Renal cortex interstitium (tissue), 11 donors: ENCODE data around the gene NDC1. TPM values are rescaled to one million over a fixed set of nuclear protein-coding genes. Genes with fewer than 3 reads are reported as not detected.
"Not testable (repeated sequence)": the region's sequence is repeated elsewhere in the genome, so short reads cannot be mapped to it uniquely, and the experiment has no call there.

Experiments
- DNase-seq, 11 donors: peaks; one replicate each; pipeline ENCODE4 v3.0.0-alpha.2; 2013; ENCODE audit warnings: low read depth in 9 of 11, low spot score in 4 of 11; ENCODE audit errors: extremely low read depth in 1 of 11
- polyA plus RNA-seq, 3 donors: library from polyadenylated mRNA; unstranded; fragments of 120-200 nt; gene quantifications; one replicate each; pipeline ENCODE4 v1.2.1, GENCODE V29; 2013; ENCODE audit not compliant: insufficient read length in 3 of 3

Gene NDC1
- polyA plus RNA-seq, 3 donors = 26.8 to 33.6 (median 28.7) TPM

- DNase-seq = no peak
Observed at GRCh38 chr1:53783056-53783455, 55.0 kb downstream of the NDC1 start.

- DNase-seq = no peak
Observed at GRCh38 chr1:53781654-53782053, 56.4 kb downstream of the NDC1 start.

GRCh38 chr1:53777272-53777671, 60.8 kb downstream of the NDC1 start:
- DNase-seq = no peak

- DNase-seq = no peak
Observed at GRCh38 chr1:53771648-53772047, 66.4 kb downstream of the NDC1 start.

GRCh38 chr1:53769780-53770179, 68.3 kb downstream of the NDC1 start:
- no peak for DNase-seq

- DNase-seq = no peak
Observed at GRCh38 chr1:53769184-53769583, 68.9 kb downstream of the NDC1 start.

- no peak for DNase-seq
Observed at GRCh38 chr1:53766831-53767405, 71.2 kb downstream of the NDC1 start.

- no peak for DNase-seq
Observed at GRCh38 chr1:53766194-53766742, 71.8 kb downstream of the NDC1 start.

GRCh38 chr1:53765657-53766056, 72.4 kb downstream of the NDC1 start:
- no peak for DNase-seq

GRCh38 chr1:53763911-53764310, 74.2 kb downstream of the NDC1 start:
- DNase-seq = no peak

- no peak for DNase-seq
Observed at GRCh38 chr1:53763461-53763860, 74.6 kb downstream of the NDC1 start.

GRCh38 chr1:53760497-53760896, 77.6 kb downstream of the NDC1 start:
- DNase-seq = not testable (repeated sequence)

- DNase-seq = no peak
Observed at GRCh38 chr1:53755874-53756273, 82.2 kb downstream of the NDC1 start.

- no peak for DNase-seq
Observed at GRCh38 chr1:53754484-53755312, 83.4 kb downstream of the NDC1 start.

- no peak for DNase-seq
Observed at GRCh38 chr1:53752281-53752680, 85.8 kb downstream of the NDC1 start.

- no peak for DNase-seq
Observed at GRCh38 chr1:53747841-53748240, 90.3 kb downstream of the NDC1 start.

GRCh38 chr1:53740621-53741105, 97.4 kb downstream of the NDC1 start:
- DNase-seq = no peak

GRCh38 chr1:53739109-53739681, 98.9 kb downstream of the NDC1 start, which contains the start of gene GLIS1:
TSS of gene GLIS1 (minus strand) at chr1:53739164. CDS start at chr1:53738064, 1,100 bp downstream.
- DNase-seq = peak in 10 of 11 donors; percentile 63 to 88 (median 74)

GRCh38 chr1:53738205-53739108, 99.6 kb downstream of the NDC1 start:
- no peak for DNase-seq
